GM12872 (cell line): Measurements from ENCODE around the gene MRPL10.

Source experiments
- CTCF ChIP-seq: IDR thresholded peaks from 3 replicates; pipeline ENCODE4 v1.5.1; 2011; ENCODE audit warnings: low read depth, mild to moderate bottlenecking, low read length, moderate library complexity; ENCODE audit not compliant: insufficient read depth

MRPL10 gene

GRCh38 chr17:47873200-47874090, 42.1 kb upstream of the MRPL10 start:
- no peak for TF ChIP-seq CTCF

- TF ChIP-seq CTCF = no peak
Observed at GRCh38 chr17:47872651-47873161, 41.4 kb upstream of the MRPL10 start.

GRCh38 chr17:47872019-47872650, 40.8 kb upstream of the MRPL10 start:
- TF ChIP-seq CTCF = no peak

- no peak for TF ChIP-seq CTCF
Observed at GRCh38 chr17:47871048-47871447, 39.7 kb upstream of the MRPL10 start.

- no peak for TF ChIP-seq CTCF
Observed at GRCh38 chr17:47870056-47870455, 38.7 kb upstream of the MRPL10 start.

- TF ChIP-seq CTCF = no peak
Observed at GRCh38 chr17:47869114-47869513, 37.8 kb upstream of the MRPL10 start.

GRCh38 chr17:47867813-47868533, 36.6 kb upstream of the MRPL10 start:
- TF ChIP-seq CTCF = no peak
